Measurements from ENCODE around the gene SSUH2. TPM values are rescaled to one million over a fixed set of nuclear protein-coding genes. Genes with fewer than 3 reads are reported as not detected.

Gene SSUH2
- total and polyA plus RNA-seq, 2 of the 4 experiments (the other 2 are of a cell fraction), result 0.10 TPM; not detected in 1

DNA sequence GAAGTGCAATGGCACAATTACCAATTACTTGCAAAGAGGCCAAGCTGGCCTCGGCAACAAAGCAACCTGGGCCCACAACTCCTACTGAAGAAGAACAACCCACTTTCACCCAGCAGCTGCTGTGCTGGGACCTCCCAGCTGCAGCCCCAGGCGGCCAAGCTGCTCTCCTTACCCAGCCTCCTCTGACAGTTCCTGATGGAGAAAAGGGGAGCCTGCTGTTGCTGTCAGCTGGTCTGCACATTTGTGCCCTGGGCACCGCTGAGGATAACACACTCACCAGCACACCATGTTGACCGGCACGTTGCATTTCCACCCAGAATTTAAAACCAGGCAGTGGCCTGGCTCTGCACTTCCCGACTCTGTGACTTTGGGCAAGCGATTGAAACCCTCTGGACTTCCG, 33.6 kb downstream of the SSUH2 start:
- H3K14ac ChIP-seq (replicated peaks; ENCODE audit: low read depth, low read length), result no peak overlapping the region
- no CpG with 5 or more reads among the region's 8 CpGs for WGBS, 2 experiments (ENCODE audit: extremely low coverage in 2 of 2, insufficient read length in 1 of 2)
- ChIA-PET POLR2A (ENCODE audit: unreplicated experiment) (no interaction called here), CTCF (interaction anchor here (1.4 kb wide), 1 partner anchor 11 kb away, joined by 6 read pairs; no protein-coding TSS in a partner anchor)
- H2BK120ac ChIP-seq (ENCODE audit: low read depth, low read length), result no peak overlapping the region
- H2AK9ac ChIP-seq (replicated peaks; ENCODE audit: low read depth, low read length, poor library complexity), result no peak overlapping the region
- H2AK5ac ChIP-seq (ENCODE audit: low read depth, low read length), result no peak overlapping the region
- H3K36me3 ChIP-seq (ENCODE audit: control insufficient read depth, insufficient read depth, low read length), result no peaks in the 10 kb centered on the region
- no peak overlapping the region for H4K91ac ChIP-seq (ENCODE audit: insufficient read depth, low read depth, low read length)
- no peak overlapping the region for H3K56ac ChIP-seq (ENCODE audit: extremely low read depth, insufficient read depth, low read length)
- H3K9me3 ChIP-seq (ENCODE audit: control insufficient read depth, insufficient read depth, low read length), result no peaks in the 10 kb centered on the region
- no peak overlapping the region for H2BK5ac ChIP-seq (ENCODE audit: low read depth, low read length, poor library complexity, severe bottlenecking)
- no peak overlapping the region for H3K23ac ChIP-seq (ENCODE audit: low read depth, low read length)
- no peak for ATAC-seq (ENCODE audit: low read depth)
- dilution Hi-C loops (cut with HindIII; ENCODE audit: low sequenced_read_pairs, unreplicated experiment), result no loop called here
- no peaks in the 10 kb centered on the region for H3K27me3 ChIP-seq (ENCODE audit: control insufficient read depth, insufficient read depth, low read length)
- H3K9me1 ChIP-seq (ENCODE audit: insufficient read depth, low read length), result no peaks in the 10 kb centered on the region; the same call in 1 of the 2 replicates
- in situ Hi-C loops (cut with MboI; ENCODE audit: low sequenced_read_pairs), result no loop called here
- no peak overlapping the region for H4K5ac ChIP-seq (ENCODE audit: low read depth, low read length)
- H3K9ac ChIP-seq (ENCODE audit: low read depth, low read length), result no peak overlapping the region
- TF ChIP-seq POLR2A (IDR thresholded peaks at IDR 0.05; ENCODE audit: low read depth, low read length) (no peak), MAFK (IDR thresholded peaks at IDR 0.05; ENCODE audit: low read depth, low read length) (no peak), MAZ (IDR thresholded peaks at IDR 0.05; ENCODE audit: borderline replicate concordance, low read depth, low read length) (no peak), RCOR1 (IDR thresholded peaks at IDR 0.05; ENCODE audit: insufficient replicate concordance, low read length) (no peak), SMC3 (IDR thresholded peaks at IDR 0.05; ENCODE audit: low read depth, low read length) (no peak)
- H4K8ac ChIP-seq (ENCODE audit: low read depth in 2 of 2, low read length in 2 of 2), result no peak overlapping the region
- H3K79me1 ChIP-seq (ENCODE audit: low read depth in 1 of 2, low read length in 2 of 2), result no peaks in the 10 kb centered on the region
- no peak overlapping the region for H3K4ac ChIP-seq (ENCODE audit: low read depth, low read length)
- no peak overlapping the region for H2AFZ ChIP-seq (replicated peaks; ENCODE audit: low read length, poor library complexity)
- H3K4me1 ChIP-seq (ENCODE audit: control insufficient read depth, insufficient read depth, low read length), result peaks cover 7% of the 10 kb centered on the region
- no peak for DNase-seq
- H4K20me1 ChIP-seq (ENCODE audit: insufficient read depth, low read length), result no peaks in the 10 kb centered on the region; the same call in 1 of the 2 replicates
- no peak overlapping the region for H3K27ac ChIP-seq (ENCODE audit: insufficient read depth, low read length)
- intact Hi-C loops (cut with micrococcal nuclease), result no loop called here
- no peak overlapping the region for H2BK15ac ChIP-seq (ENCODE audit: low read depth, low read length)
- no TSS peak for BruUV-seq (replicated peaks)
- H3K4me3 ChIP-seq (ENCODE audit: insufficient read depth, low read depth, low read length), result no peak overlapping the region
- no peak overlapping the region for H3K4me2 ChIP-seq (ENCODE audit: low read depth, low read length)
- H2BK20ac ChIP-seq (ENCODE audit: low read depth, low read length), result no peak overlapping the region
- no peak overlapping the region for H3K18ac ChIP-seq (ENCODE audit: low read depth, low read length)
